ENCODE data around the gene KLRG1. TPM values are rescaled to one million over a fixed set of nuclear protein-coding genes. Genes with fewer than 3 reads are reported as not detected.

Gene KLRG1
- total RNA-seq, 2 experiments from 2014 or later, result 14.4 to 16.1 TPM

Other genes starting within 250 kb of the KLRG1 start
- not detected for gene A2ML1, start 166.9 kb upstream of the KLRG1 start, total RNA-seq
- 10 to 100 TPM; 20.6 to 23.9 TPM for gene PHC1, start 75.0 kb upstream of the KLRG1 start, total RNA-seq
- 100 to 1,000 TPM; 183 to 192 TPM for gene M6PR, start 39.9 kb upstream of the KLRG1 start, total RNA-seq
- 1 to 10 TPM; 2.7 to 3.4 TPM for gene A2M, start 126.4 kb downstream of the KLRG1 start, total RNA-seq
- not detected for gene PZP, start 218.8 kb downstream of the KLRG1 start, total RNA-seq

All from activated naive CD8-positive, alpha-beta T cell treated with anti-CD3 and anti-CD28 coated beads, Interleukin-2, amount 10 ng/mL, durations not matched to agents 7 days and 5 days (primary cell).